ENCODE measurements around the gene TENM4. TPM values are rescaled to one million over a fixed set of nuclear protein-coding genes. Genes with fewer than 3 reads are reported as not detected.

The TENM4 gene
- total and polyA plus RNA-seq, 2 of the 8 experiments (the other 6 are each of a cell fraction or from before 2014, with no cell fraction given), result 3.5 to 7.2 TPM

DNA sequence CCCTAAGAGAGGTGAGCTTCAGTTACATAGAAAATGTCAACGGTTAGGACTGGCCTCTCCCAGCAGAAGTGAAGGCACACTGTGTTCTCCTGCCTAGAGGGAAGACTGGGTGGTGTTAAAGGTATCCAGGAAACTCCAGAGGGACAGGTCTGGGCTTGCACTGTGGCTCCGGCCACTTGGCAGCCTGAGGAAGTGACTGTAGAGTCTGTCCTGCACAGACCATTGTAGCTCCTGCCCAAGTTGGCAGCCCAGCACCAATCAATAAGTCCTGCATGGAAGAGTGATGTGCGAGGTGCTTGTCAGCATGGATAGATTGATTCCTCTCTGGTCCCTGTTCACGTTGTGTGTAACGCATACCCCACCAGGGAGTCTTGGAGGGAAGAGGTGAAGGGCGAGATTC lies 284.8 kb downstream of the TENM4 start:
- 93% methylated on average over 6 of the region's 6 CpGs; no CpG with 5 or more reads in 1 of the 2 experiments for WGBS, 2 experiments (ENCODE audit: extremely low coverage in 1 of 2, insufficient coverage in 1 of 2, insufficient read length in 1 of 2, insufficient replicate concordance in 2 of 2, low coverage in 1 of 2, low lambda C conversion rate in 2 of 2, missing lambda C conversion rate in 1 of 2)
- CTCF ChIA-PET (ENCODE audit: partially characterized antibody), result interaction anchor here (1.2 kb wide), 1 partner anchor 13 kb away, joined by 3 read pairs; no protein-coding TSS in a partner anchor
- no peak overlapping the region for H4K5ac ChIP-seq (ENCODE audit: insufficient read length, low read depth, low read length)

More for the DNA sequence above, 284.8 kb downstream of the TENM4 start:
- H3K9ac ChIP-seq (replicated peaks in 1 of 4; ENCODE audit: extremely low read depth in 1 of 4, low read depth in 3 of 4, low read length in 3 of 4), result no peak overlapping the region
- no peaks in the 10 kb centered on the region for H3K79me2 ChIP-seq (ENCODE audit: control insufficient read depth in 1 of 2, insufficient read depth in 2 of 2, low read length in 2 of 2)
- H2BK20ac ChIP-seq (ENCODE audit: low read length), result no peak overlapping the region
- no peak overlapping the region for H2AK5ac ChIP-seq (ENCODE audit: low read depth, low read length)
- H3K4me2 ChIP-seq (ENCODE audit: insufficient read depth in 1 of 2, low read depth in 2 of 2, low read length in 2 of 2), result no peak overlapping the region
- no peaks in the 10 kb centered on the region for H3K36me3 ChIP-seq (ENCODE audit: control insufficient read depth in 2 of 4, insufficient read depth in 4 of 4, low read length in 3 of 4)
- no peak overlapping the region for H2BK120ac ChIP-seq (replicated peaks; ENCODE audit: low read depth, low read length)
- no peaks in the 10 kb centered on the region for H3K9me3 ChIP-seq (ENCODE audit: insufficient read depth in 2 of 2, low read depth in 1 of 2, low read length in 1 of 2)
- no peak overlapping the region for H2BK5ac ChIP-seq (ENCODE audit: low read depth, low read length)
- DNase-seq (ENCODE audit: low read depth in 1 of 2, low spot score in 2 of 2) (no peak), FAIRE-seq (no peak)
- H4K8ac ChIP-seq (ENCODE audit: extremely low read depth, insufficient read depth, low read length), result no peak overlapping the region; the same call in 1 of the 2 replicates
- H4K20me1 ChIP-seq (replicated peaks in 1 of 2; ENCODE audit: control insufficient read depth in 1 of 2, insufficient read depth in 2 of 2, low read length in 2 of 2), result no peaks in the 10 kb centered on the region
- H3K23ac ChIP-seq (ENCODE audit: insufficient read length), result no peak overlapping the region
- H3K14ac ChIP-seq (ENCODE audit: insufficient read length), result no peak overlapping the region
- no peak for TF ChIP-seq RFX5 (IDR thresholded peaks at IDR 0.05; ENCODE audit: borderline replicate concordance, low read depth, low read length)
- TF ChIP-seq SIN3A (conservative IDR thresholded peaks at IDR 0.05 in 1 of 2, IDR thresholded peaks at IDR 0.05 in 1 of 2; ENCODE audit: low read depth in 1 of 2, low read length in 2 of 2), result no peak
- no peak for TF ChIP-seq EP300 (IDR thresholded peaks at IDR 0.05; ENCODE audit: borderline replicate concordance in 1 of 2, low read depth in 2 of 2, low read length in 2 of 2)
- no peak for TF ChIP-seq EGR1 (IDR thresholded peaks at IDR 0.05; ENCODE audit: borderline replicate concordance, low read depth, low read length)
- no peak for TF ChIP-seq SP2 (IDR thresholded peaks at IDR 0.05; ENCODE audit: low read length)
- no peak for TF ChIP-seq GTF2F1 (IDR thresholded peaks at IDR 0.05; ENCODE audit: borderline replicate concordance, low read depth, low read length)
- no peaks in the 10 kb centered on the region for H3K4me1 ChIP-seq (replicated peaks in 1 of 4; ENCODE audit: control insufficient read depth in 3 of 4, insufficient read depth in 4 of 4, low read length in 3 of 4)
- H4K91ac ChIP-seq (replicated peaks; ENCODE audit: insufficient read length, low read length), result no peak overlapping the region
- POLR2A ChIA-PET (ENCODE audit: partially characterized antibody), result no interaction called here
- no peak overlapping the region for H3K4me3 ChIP-seq (ENCODE audit: extremely low read depth in 1 of 4, insufficient read depth in 2 of 4, low read depth in 3 of 4, low read length in 4 of 4)
- H2BK15ac ChIP-seq (ENCODE audit: low read length), result no peak overlapping the region
- no peaks in the 10 kb centered on the region for H3K27me3 ChIP-seq (replicated peaks in 1 of 4; ENCODE audit: control insufficient read depth in 3 of 4, extremely low read depth in 1 of 4, insufficient read depth in 3 of 4, low read length in 3 of 4)
- H3K18ac ChIP-seq (ENCODE audit: extremely low read depth, low read length), result no peak overlapping the region
- no peak overlapping the region for H3K27ac ChIP-seq (ENCODE audit: low read depth, low read length)
- no peak overlapping the region for H3K56ac ChIP-seq (replicated peaks; ENCODE audit: insufficient read length, low read depth, low read length)
- H3K4ac ChIP-seq (replicated peaks; ENCODE audit: insufficient read length, low read depth, low read length), result no peak overlapping the region
- no peak overlapping the region; the same call in 1 of the 2 replicates for H2BK12ac ChIP-seq (ENCODE audit: low read depth, low read length)
- H3K23me2 ChIP-seq (ENCODE audit: low read depth, low read length), result no peaks in the 10 kb centered on the region
- H3K79me1 ChIP-seq (ENCODE audit: low read depth, low read length), result no peaks in the 10 kb centered on the region; the same call in 1 of the 2 replicates
- H2AFZ ChIP-seq (ENCODE audit: low read length), result no peak overlapping the region
